ENCODE measurements around the gene PKLR. TPM values are rescaled to one million over a fixed set of nuclear protein-coding genes. Genes with fewer than 3 reads are reported as not detected.

PKLR gene
- total RNA-seq, 1 experiment from 2014 or later: not detected

Other genes with a start within 250 kb of the PKLR start
- gene EFNA4, start 237.7 kb downstream of the PKLR start, total RNA-seq (2014; rRNA removed; shearing (Covaris generic)): 12.1 TPM in 2 replicates
- 10.1 and 12.6 TPM in 2 replicates for gene EFNA3, start 222.6 kb downstream of the PKLR start, total RNA-seq (2014; rRNA removed; shearing (Covaris generic))
- 18.1 and 22.3 TPM in 2 replicates for gene EFNA1, start 173.6 kb downstream of the PKLR start, total RNA-seq (2014; rRNA removed; shearing (Covaris generic))
- 49.7 and 53.4 TPM in 2 replicates for gene SLC50A1, start 165.6 kb downstream of the PKLR start, total RNA-seq (2014; rRNA removed; shearing (Covaris generic))
- 49.8 and 50.9 TPM in 2 replicates for gene DPM3, start 160.9 kb downstream of the PKLR start, total RNA-seq (2014; rRNA removed; shearing (Covaris generic))
- 454 and 476 TPM in 2 replicates for gene KRTCAP2, start 128.1 kb downstream of the PKLR start, total RNA-seq (2014; rRNA removed; shearing (Covaris generic))
- gene TRIM46, start 127.6 kb downstream of the PKLR start, total RNA-seq (2014; rRNA removed; shearing (Covaris generic)): 0.27 and 0.43 TPM in 2 replicates
- gene THBS3, start 93.5 kb downstream of the PKLR start, total RNA-seq (2014; rRNA removed; shearing (Covaris generic)): 18.0 and 19.5 TPM in 2 replicates
- gene MTX1, start 92.7 kb downstream of the PKLR start, total RNA-seq (2014; rRNA removed; shearing (Covaris generic)): 69.7 and 72.8 TPM in 2 replicates
- gene ENTREP3, start 46.0 kb downstream of the PKLR start, total RNA-seq (2014; rRNA removed; shearing (Covaris generic)): 12.6 and 16.6 TPM in 2 replicates
- gene SCAMP3, start 39.1 kb downstream of the PKLR start, total RNA-seq (2014; rRNA removed; shearing (Covaris generic)): 116 and 121 TPM in 2 replicates
- 37.3 and 48.3 TPM in 2 replicates for gene CLK2, start 27.9 kb downstream of the PKLR start, total RNA-seq (2014; rRNA removed; shearing (Covaris generic))
- gene HCN3, start 24.0 kb downstream of the PKLR start, total RNA-seq (2014; rRNA removed; shearing (Covaris generic)): 1.4 and 1.6 TPM in 2 replicates
- 124 and 142 TPM in 2 replicates for gene FDPS, start 7.4 kb upstream of the PKLR start, total RNA-seq (2014; rRNA removed; shearing (Covaris generic))
- gene RUSC1, start 19.5 kb upstream of the PKLR start, total RNA-seq (2014; rRNA removed; shearing (Covaris generic)): 80.4 and 86.6 TPM in 2 replicates

Measured in NCI-H460 (cell line).